K562 (cell line): ENCODE data around the gene TUBA1A.

Experiments
- BRCA1 ChIP-seq, 2 experiments: fragments of 450-650 bp in 1 of 2; sonication (generic) in 1 of 2; formaldehyde crosslinking in 1 of 2; IDR thresholded peaks; 2 replicates each; pipeline versions ENCODE4 v1.5.0 to v1.6.1; 2017 to 2020; ENCODE audit warnings: mild to moderate bottlenecking in 1 of 2, missing genetic modification reagents in 1 of 2
- IRF9 ChIP-seq: fragments of 450-650 bp; IDR thresholded peaks from 2 replicates; pipeline ENCODE4 v1.6.1; 2016; ENCODE audit warnings: missing biosample characterization, missing genetic modification characterization
- NR2C2 ChIP-seq, 2 experiments: fragments of 200-800 bp in 1 of 2; sonication (Bioruptor generic) in 1 of 2; sonication (generic) in 1 of 2; formaldehyde crosslinking in 1 of 2; IDR thresholded peaks; 2 replicates each; pipeline versions ENCODE4 v1.6.1 to v1.8.0; 2016 to 2022; ENCODE audit warnings: mild to moderate bottlenecking in 1 of 2, missing compliant biosample characterization in 1 of 2, missing genetic modification characterization in 1 of 2, missing genetic modification reagents in 1 of 2
- PHF8 ChIP-seq: fragments of 200-600 bp; sonication (generic); IDR thresholded peaks from 2 replicates; pipeline ENCODE4 v1.6.1; 2012; ENCODE audit warnings: mixed run types, mild to moderate bottlenecking, inconsistent platforms, low read length, moderate library complexity, borderline replicate concordance
- RERE ChIP-seq: sonication (generic); formaldehyde crosslinking; IDR thresholded peaks from 2 replicates; pipeline ENCODE4 v1.8.0; 2023; ENCODE audit warnings: missing genetic modification reagents, mild to moderate bottlenecking, borderline replicate concordance

- TF ChIP-seq RERE, result no peak
- TF ChIP-seq BRCA1 (IDR thresholded peaks at IDR 0.05), result no peak
- TF ChIP-seq BRCA1 (CRISPR knock-in tag; IDR thresholded peaks at IDR 0.05), result no peak
- peak; percentile 7; the same call in 1 of the 2 replicates for TF ChIP-seq PHF8
- TF ChIP-seq IRF9, result no peak
- no peak for TF ChIP-seq NR2C2 (CRISPR knock-in tag; IDR thresholded peaks at IDR 0.05)
- no peak for TF ChIP-seq NR2C2 (tag; IDR thresholded peaks at IDR 0.05)
Measured at GRCh38 chr12:49232940-49233841, 44.3 kb upstream of the TUBA1A start.
